Stimulated activated CD4-positive, alpha-beta T cell treated with anti-CD3 and anti-CD28 coated beads, Interleukin-1b, Interleukin-23, amount 100 ng/mL, for 24 hours (primary cell): Measurements from ENCODE around the gene WASF2.

Source experiments
- DNase-seq, 4 experiments: peaks; one replicate each; pipeline ENCODE4 v3.0.0-alpha.2; 2020; ENCODE audit warnings: low read depth in 4 of 4, low spot score in 1 of 4

WASF2 gene

DNA sequence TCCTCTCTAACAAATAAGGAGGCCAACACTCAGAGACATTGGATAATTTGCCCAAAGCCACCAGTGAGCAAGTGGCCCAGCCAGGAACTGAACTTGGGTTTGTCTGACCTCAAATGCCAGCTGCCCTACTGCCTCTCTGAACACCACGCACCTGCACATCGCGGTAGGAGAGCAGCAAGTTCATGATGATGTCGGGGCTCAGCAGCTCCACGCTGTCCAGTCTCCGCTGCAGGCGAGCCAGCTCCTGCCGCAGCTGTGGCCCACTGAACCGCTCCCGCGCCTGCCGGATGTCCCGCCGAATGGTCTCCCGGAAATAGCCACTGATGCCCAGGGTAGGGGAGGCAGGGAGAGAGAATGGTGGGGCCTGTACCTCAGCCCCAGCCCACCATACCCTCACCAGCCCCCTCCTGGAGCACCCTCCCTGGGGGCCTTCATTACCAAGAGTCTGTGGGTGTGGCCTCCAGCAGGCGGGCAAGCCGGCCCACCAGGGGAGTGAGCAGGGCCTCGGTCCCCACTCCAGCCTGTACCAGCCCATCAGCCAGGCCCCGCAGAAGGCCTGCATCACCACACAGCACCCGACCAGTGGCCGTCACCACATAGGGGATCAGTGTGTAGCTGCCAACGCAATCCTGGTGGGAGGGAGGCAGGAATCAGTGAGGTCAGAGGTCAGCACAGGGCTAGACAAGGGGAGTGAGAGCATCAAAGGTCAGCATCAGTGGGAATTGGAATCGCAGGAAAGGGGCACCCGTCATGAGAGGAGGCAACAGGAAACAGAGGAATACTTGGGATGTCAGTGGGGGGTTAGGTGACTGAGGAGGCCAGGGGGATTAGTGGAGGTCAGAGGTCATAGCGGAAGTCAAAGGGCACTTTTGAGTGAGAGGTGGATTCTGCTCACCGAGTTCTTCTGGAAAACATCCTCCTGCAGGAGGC, 125.9 kb downstream of the WASF2 start:
- no peak for DNase-seq

DNA sequence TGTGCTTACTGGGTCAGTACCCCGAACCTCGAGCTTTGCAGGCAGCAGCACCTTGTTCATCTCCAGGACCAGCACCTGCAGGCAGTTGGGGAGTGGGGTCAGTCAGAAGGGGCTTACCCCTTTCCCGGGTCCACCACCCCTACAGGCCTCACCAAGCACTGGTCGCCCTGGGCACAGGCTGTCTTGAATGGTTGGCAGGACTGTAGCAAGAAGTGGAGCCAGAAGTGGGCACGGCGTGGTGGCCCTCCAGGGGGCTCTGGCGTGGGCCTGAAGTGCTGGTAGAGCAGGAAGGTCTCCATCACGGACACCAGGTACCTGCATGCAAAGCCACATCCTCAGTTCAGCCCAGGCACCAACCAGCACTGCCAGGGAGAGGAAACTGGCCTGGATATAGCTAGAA, 128.4 kb downstream of the WASF2 start:
- DNase-seq = no peak

DNA sequence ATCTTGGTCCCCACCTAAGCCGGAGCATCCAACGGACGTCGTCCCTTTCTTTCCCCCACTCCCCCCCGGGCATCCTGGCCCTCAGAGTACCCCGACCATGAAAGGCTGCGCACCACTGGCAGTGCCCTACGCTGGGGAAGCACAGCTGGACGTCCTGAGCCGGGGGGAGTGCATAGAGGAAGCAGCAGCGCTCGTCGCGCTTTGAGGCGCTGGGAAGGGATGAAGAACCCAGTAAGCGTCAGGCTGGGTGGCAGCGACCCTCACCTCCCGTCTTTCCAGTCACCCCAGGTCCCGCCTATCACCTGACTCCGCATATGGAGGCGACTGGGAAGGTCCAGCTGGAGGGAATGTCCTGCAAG, 128.9 kb downstream of the WASF2 start:
- DNase-seq = no peak

- DNase-seq = no peak
These were observed 129.6 kb downstream of the WASF2 start for GRCh38 chr1:27360159-27361043.

DNA sequence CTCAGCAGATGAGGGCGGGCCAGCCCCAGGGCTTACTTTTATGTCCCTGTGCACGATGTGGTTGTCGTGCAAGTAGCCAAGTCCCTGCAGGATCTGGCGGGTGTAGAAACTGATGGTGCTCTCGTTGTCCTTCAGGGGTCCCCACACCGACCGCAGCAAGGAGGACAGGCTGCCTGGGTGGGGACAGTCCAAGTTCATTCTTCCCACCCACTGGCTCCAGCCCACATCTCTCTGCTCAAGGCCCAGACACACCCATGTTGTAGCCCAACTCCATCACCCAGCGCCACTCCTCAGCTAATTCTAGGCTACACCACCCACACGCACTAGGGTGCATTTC, 130.2 kb downstream of the WASF2 start:
- DNase-seq = no peak

- no peak for DNase-seq
These were observed 131.0 kb downstream of the WASF2 start for GRCh38 chr1:27358928-27359313.

DNA sequence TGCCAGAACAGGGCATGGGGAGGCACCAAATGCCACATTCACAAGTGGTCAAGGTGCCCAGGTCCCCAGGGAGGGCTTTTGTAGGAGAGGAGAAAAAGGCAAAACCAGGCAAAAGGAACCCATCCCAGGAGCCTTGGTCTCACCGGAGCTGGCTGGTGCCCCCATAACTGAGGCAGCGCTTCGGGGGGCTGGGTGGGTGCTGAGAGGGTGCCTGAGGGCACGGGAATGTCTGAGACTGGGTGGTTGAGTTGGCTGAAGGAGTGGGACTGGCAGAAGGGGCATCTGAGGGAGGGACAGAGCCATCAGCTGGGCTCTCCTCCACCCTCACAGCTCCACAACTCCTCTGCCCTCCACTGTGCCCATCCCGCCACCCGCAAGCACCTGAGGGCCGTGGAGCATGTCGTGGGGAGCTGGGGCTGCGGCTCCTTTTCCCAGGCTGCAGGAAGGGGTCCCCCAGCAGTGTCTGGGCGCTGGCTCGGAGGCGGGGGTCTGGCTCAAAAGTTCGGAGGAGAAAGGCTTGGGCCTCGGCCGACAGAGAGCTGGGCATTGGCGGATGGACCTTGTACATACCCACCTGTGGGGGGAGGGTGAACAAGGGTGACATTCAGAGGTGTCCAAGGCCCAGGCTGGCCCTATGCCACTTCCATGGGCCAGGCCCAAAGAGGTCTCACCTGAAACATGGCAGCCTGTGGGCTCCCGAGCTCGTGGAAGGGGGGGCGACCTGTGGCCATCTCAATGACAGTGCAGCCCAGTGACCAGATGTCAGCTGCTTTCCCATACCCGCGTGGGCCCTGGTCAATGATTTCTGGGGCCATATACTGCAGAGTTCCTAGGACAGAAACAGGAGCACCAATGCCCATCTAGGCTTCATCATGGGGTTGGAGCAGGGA, 131.7 kb downstream of the WASF2 start:
- no peak for DNase-seq

GRCh38 chr1:27357281-27358037, 132.5 kb downstream of the WASF2 start:
- peak in 3 of 4 experiments; percentile 57 to 74 (median 69) for DNase-seq

GRCh38 chr1:27356619-27357280, 133.2 kb downstream of the WASF2 start:
- DNase-seq = no peak

DNA sequence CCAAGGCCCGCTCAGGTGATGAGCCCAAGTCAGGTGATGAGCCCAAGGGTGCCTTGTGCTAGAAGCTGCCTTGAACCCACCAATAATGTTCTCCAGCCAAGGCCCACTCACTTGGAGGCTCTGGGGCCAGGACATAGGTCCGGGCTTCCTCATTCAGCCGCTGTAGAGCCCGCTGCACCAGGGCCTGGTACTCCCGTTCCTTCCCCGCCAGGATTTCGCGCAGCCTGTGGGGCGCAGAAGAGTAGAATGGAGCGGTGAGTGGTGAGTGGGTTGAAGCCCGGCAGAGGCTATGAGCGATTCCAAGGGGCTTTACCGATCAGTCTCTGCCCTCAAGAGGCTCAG, 133.7 kb downstream of the WASF2 start:
- DNase-seq = no peak

- no peak for DNase-seq
These were observed 134.3 kb downstream of the WASF2 start for GRCh38 chr1:27355683-27356082.
